HUDEP-2 (cell line): ENCODE results near the gene FBXO44.

ENCODE experiments used
- DNase-seq, 76 experiments: peaks; one replicate each; lab custom pipeline; 2025; ENCODE audit not compliant: unreplicated experiment in 76 of 76; lab: John Stamatoyannopoulos, UW

The FBXO44 gene

GRCh38 chr1:11705596-11705995, 50.9 kb downstream of the FBXO44 start:
- DNase-seq: no peak

- no peak for DNase-seq
Observed at GRCh38 chr1:11706292-11706691, 51.6 kb downstream of the FBXO44 start.

GRCh38 chr1:11707621-11708276, 53.1 kb downstream of the FBXO44 start:
- DNase-seq: peak in 60 of 76 experiments; percentile 3 to 74 (median 38)

- no peak for DNase-seq
Observed at GRCh38 chr1:11708554-11709350, 54.1 kb downstream of the FBXO44 start.

GRCh38 chr1:11711490-11711889, 56.8 kb downstream of the FBXO44 start:
- no peak for DNase-seq

- DNase-seq: no peak
Observed at GRCh38 chr1:11712285-11712684, 57.6 kb downstream of the FBXO44 start.
